HG02973 (cell line): ENCODE data around the gene ARHGAP1.

ENCODE experiments used
- ATAC-seq: cut with Tn5 transposase; IDR thresholded peaks from one replicate; pipeline ENCODE4 v1.9.1; 2021; ENCODE audit warnings: moderate library complexity; ENCODE audit not compliant: unreplicated experiment

The ARHGAP1 gene

DNA sequence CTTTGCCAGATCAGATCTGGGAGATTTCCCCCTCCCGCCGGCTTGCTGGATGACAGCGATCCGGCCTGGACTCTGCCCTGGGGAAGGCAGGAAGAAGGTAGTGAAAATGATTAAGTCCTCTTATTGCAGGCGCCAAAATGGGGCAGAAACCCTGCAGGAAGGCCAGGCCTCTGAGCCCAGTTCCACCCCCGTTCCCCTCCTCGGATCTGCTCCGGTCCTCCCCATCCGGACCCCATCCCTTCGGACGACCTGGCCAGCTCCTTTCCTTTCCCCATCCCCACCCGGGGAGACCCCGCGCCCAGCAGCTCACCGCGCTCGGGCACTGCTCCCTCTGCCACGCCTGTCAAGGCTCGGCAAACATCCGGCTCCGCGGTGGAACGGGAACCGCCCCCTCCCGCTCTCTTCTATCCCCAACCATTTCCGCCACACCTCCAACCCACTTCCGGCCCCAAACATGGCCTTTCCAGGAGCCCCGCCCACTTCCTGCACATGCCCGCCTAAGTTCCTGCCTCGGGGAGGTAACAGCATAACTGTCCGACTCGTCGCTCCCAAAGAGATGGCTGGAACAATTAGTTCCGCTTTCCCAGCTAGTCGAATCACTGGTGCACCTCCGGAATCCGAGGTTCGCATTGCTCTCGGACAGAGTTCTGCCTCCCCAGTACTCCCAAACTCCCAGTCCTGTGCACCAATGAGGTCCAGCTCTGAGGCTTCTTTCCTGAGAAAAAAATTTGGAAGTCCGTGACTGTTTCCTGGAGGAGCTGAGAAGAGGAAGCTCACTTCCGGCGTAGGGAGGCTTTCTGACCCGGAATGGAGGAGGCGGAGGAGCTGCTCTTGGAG, at the start of gene ARHGAP1, which contains the start of gene ZNF408:
Gene ARHGAP1, minus strand, starts transcription at position 379 of the 837 bp plus-strand sequence. CDS start 4,512 bp downstream, outside the sequence.
Gene ZNF408, plus strand, starts transcription at position 791 of the 837 bp plus-strand sequence. Its CDS starts 17 bp downstream, at position 808.
- peak; percentile 87 for ATAC-seq

DNA sequence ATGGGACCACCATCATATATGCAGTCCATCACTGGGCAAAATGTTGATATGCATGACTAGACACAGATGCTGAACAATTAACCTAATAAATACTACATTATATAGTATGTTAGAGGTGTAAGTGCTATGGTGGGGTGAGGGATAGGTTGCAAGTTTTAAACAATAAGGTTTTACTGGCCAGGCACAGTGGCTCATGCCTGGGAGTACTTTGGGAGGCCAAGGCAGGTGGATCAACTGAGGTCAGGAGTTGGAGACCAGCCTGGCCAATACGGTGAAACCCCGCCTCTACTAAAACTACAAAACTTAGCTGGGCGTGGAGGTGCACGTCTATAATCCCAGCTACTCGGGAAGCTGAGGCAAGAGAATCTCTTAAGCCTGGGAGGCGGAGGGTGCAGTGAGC, 46.7 kb upstream of the ARHGAP1 start:
- no peak for ATAC-seq

DNA sequence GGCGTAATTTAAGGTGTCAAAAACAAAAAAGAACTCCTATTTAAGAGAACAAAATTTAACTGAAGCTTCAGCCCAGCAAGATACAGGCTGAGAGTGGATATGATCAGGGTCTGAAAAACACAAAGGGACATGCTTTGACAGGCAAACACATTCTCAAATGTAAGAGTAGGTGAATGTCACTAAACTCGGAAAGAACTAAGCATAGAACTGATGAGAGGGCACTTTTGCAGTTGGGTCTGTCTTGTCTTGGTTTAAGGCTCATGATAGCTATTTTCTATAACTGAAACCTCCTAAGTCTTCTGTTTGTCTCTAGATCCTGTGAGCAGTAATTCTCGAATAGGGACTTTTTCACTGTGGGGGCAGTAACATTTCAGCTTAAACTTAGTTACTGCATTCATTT, 45.6 kb upstream of the ARHGAP1 start:
- no peak for ATAC-seq

DNA sequence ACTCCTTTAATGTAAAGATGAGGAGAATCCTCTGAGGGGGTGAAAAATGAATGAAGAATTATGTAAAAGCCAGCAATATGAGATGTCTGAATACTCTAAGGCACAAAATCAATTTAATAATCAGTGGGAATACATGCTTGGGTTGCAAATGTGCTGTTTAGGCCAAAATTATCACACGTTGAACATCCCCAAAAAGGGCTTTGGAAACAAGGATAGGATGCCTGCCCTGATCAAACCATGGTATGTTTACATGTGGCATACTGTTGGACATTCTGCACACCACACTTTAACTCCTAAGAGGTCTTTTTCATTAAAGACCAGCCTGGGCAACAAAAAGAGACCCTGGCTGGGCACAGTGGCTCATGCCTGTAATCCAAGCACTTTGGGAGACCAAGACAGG, 44.9 kb upstream of the ARHGAP1 start:
- no peak for ATAC-seq

DNA sequence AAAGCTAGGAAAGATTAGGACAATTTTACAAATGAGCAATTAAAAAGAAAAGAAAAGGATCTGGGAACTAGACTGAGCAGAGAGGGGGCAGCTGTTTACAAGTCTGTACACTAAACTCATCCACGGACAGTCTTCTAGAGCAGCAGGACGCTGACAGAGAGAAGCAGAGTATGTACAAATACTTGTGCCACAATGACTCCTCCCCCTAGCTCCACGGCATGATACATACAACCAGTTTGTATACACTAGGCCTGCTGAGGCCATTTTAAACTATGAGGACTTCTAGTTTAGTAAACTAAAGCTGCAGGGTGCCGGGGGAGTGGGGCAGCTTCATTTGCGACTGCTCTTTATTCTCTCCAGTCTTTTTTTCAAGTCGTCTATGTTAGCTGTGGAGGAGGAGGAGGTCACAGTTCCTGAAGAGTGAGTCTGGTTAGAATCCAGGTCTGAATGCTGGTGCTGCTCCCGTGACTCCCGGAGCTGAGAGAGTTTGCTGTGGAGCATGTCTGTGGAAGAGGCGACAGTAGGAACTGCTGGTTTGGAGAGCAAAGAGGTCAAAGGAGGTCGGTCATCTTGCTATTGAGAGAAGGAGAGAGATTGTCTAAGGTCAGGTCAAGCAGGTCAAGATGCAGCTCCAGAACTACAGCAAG, 43.4 kb upstream of the ARHGAP1 start:
- ATAC-seq = no peak

DNA sequence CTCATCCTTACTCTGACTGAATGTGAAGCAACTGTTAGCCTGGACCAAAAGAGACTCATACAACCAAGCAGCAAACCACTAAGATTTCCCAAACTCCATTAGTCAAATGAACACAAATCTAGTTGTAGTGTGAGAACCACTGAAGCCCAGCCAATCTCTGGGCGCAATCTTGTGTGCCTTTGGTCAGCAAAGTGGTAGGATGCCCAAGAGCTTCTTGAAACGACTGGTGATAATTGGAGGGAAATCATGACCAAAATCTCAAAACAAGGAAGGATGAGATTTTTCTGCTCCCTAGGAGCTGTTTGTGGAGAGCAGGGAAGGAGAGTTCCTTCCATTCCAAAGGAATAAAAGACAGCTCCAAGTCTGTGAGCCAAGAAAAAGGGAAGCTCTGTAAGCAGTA, 42.6 kb upstream of the ARHGAP1 start:
- ATAC-seq = no peak

DNA sequence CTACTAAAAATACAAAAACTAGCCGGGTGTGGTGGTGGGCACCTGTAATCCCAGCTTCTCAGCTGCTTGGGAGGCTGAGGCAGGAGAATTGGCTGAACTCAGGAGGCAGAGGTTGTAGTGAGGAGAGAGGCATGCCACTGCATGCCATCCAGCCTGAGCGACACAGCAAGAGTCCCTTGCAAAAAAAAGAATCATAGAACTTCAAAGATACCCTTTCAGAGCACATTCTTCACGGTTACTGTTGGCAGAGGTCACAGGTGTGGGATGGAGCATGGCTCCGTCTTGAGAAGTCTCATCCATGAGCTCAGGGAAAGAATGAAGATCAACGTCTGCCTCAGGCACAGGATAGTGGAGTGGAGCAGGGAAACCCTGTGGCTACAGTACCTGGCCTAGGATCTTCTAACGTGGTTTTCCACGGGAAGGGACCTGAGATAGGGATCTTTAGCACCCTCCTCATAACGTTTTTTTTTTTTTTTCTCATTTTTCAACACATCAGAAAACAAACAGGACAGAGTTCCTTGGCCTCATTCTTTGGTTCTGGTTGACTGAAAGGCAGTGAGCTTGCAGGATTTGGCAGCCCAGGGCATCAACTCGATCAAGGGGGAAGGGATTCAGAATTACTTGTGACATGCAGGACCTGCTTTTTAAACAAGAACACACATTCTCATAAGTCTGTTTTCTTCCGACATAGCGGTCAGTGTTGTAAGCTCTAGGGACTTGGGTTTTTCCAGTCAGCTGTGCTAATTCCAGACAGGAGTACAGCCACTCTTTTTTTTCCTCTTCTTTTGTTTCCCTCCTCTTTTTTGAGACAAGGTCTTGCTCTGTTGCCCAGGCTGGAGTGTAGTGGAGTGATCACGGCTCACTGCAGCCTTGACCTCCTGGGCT, 41.4 kb upstream of the ARHGAP1 start:
- ATAC-seq = no peak

DNA sequence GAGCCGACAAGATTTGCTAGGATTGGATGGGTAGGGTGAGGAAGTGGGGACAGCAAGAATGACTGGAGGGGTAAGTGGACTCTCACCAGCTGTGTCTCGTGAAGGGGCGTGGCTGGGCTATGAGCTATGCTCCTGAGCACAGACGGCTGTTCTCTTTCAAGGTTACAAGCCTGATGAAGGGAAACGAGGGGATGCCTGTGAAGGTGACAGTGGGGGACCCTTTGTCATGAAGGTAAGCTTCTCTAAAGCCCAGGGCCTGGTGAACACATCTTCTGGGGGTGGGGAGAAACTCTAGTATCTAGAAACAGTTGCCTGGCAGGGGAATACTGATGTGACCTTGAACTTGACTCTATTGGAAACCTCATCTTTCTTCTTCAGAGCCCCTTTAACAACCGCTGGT, 38.5 kb upstream of the ARHGAP1 start:
- no peak for ATAC-seq

DNA sequence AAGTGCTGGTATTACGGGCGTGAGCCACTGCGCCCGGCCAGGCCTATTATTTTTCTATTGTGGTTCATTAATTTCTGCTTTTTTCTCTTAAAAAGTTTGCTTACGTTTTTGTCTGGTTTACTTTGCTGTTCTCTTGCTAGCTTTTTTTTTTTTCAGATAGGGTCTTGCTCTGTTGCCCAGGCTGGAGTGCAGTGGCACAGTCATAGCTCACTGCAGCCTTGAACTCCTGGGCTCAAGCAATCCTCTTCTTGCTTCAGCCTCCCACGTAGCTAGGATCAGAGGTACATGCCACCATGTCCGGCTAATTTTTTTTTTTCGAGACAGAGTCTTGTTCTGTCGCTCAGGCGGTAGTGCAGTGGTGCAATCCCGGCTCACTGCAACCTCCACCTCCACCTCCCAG, 37.3 kb upstream of the ARHGAP1 start:
- ATAC-seq = no peak

DNA sequence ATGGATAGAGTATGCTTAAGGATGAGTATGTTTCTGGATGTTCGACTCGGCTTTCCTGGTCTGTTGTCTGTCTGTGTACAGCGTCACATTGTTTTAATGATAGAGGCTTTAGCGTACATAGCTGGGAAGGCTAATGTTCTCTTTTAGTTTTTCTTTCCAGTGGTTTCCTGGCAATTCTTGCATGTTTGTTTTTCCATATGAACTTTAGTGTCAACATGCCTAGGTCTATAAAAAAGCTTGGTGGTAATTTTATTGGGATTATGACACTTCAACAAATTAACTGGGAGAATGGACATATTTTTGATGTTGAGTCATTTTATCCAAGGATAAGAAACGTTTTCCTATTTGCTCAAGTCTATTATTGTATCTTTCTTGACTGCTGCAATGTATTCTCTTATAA, 36.2 kb upstream of the ARHGAP1 start:
- no peak for ATAC-seq

DNA sequence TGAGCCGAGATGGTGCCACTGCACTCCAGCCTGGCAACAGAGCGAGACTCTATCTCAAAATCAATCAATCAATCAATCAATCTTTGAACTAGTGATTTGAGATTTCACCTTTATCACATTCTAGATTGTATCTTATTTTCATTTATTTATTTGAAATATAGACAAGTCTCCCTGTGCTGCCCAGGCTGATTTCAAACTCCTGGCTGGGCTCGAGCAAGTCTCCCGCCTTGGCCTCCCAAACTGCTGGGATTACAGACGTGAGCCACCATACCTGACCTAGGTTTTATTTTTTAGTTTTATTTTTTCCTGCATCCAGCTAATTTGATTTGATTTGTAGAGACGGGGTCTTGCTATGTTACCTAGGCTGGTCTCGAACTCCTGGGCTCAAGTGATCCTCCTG, 35.7 kb upstream of the ARHGAP1 start:
- no peak for ATAC-seq

DNA sequence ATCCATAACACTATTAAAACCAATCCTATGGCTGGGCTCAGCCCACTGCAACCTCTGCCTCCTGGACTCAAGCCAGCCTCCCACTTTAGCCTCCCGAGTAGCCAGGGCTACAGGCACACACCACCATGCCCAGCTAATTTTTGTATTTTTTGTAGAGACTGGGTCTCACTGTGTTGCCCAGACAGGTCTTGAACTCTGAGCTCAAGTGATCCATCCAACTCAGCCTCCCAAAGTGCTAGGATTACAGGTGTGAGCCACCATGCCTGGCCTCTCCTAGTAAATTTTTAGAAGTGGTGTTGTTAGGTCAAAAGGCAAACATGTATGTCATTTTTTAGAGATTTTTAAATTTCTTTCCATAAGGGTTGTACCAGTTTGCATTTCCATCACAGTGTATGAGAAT, 32.8 kb upstream of the ARHGAP1 start:
- ATAC-seq = no peak

DNA sequence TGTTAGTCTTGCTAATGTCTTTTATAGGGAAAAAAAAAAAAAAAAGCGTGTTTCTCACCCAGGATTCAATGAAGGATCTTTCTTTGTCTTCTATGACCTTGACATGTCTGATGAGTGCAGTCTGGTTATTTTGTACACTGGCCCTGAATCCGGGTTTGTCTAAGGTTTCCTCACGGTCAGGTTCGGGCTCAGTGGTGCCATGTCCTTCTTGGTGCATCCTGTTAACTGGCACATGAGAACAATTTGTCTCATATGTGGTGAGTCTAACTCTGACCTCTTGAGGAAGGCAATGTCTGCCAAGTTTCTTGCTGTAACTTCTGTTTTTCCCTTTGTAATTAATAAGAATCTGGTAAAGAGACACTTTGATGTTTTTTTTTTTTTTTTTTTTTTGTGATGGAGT, 31.1 kb upstream of the ARHGAP1 start:
- no peak for ATAC-seq

DNA sequence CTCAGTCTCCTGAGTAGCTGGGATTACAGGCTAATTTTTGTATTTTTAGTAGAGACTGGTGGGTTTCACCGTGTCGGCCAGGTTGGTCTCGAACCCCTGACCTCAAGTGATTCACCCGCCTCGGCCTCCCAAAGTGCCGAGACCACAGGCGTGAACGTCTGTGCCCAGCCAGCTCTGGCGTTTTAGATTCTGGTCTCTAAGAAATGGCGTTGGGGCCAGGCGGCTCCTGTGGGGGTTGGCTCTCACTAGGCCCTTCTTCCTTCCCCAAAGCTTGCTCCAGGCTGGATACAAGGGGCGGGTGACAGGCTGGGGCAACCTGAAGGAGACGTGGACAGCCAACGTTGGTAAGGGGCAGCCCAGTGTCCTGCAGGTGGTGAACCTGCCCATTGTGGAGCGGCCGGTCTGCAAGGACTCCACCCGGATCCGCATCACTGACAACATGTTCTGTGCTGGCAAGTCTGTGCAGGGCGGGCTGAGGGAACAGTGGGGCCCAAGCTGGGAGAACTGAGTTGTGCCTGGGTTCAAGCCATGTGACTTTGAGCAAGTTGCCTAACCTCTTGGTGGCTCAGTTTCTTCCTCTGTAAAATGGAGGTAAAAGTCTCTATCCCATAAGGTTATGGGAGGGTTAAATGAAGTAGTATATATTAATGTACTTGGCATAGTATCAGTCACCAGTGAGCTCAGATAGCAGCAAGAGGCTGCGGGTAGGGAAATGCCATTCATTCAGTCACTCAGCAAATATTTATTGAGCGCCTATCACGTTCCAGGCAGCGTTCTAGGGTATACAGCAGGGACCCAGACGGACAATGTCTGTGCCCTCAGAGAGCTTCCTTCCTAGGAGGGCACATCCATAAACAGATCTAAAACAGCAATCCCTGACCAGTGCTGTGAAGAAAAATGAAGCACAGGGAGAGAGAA, 28.9 kb upstream of the ARHGAP1 start:
- no peak for ATAC-seq

DNA sequence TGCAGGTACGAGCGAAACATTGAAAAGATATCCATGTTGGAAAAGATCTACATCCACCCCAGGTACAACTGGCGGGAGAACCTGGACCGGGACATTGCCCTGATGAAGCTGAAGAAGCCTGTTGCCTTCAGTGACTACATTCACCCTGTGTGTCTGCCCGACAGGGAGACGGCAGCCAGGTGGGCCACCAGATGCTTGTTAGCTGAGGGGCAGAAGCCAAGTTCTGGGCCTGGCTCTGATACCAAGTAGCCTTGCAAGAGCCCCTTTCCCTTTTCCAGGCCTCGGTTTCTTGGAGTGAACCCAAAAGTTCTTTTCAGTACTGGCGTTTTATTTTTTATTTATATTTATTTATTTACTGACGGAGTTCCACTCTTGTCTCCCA, 28.2 kb upstream of the ARHGAP1 start:
- no peak for ATAC-seq

DNA sequence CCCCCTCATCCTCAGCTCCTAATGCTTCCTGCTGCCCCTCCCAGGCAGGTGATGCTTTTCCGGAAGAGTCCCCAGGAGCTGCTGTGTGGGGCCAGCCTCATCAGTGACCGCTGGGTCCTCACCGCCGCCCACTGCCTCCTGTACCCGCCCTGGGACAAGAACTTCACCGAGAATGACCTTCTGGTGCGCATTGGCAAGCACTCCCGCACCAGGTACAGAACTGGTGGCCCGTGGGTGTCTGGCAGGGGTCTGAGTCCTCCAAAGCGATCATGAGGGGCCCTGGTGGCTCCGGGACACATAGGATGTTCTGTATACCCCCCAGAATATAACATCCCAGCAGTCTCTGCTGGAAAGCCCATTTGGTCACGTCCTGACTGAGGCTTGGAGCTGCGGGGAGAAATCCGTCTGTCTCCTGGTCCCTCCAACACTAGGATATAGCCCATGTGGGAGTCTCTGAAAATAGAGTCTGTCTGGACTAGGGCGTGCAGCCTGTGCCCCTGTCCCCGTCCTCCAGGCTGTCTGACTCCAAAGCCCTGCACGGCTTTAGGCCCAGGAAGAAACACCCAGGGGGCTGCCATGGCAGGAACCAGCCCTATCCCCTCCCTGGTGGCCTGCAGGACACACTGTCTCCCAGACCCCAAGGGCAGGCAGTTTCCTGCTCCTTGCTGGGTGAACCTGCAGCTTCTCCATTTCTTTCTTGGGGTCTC, 27.7 kb upstream of the ARHGAP1 start:
- ATAC-seq = no peak

DNA sequence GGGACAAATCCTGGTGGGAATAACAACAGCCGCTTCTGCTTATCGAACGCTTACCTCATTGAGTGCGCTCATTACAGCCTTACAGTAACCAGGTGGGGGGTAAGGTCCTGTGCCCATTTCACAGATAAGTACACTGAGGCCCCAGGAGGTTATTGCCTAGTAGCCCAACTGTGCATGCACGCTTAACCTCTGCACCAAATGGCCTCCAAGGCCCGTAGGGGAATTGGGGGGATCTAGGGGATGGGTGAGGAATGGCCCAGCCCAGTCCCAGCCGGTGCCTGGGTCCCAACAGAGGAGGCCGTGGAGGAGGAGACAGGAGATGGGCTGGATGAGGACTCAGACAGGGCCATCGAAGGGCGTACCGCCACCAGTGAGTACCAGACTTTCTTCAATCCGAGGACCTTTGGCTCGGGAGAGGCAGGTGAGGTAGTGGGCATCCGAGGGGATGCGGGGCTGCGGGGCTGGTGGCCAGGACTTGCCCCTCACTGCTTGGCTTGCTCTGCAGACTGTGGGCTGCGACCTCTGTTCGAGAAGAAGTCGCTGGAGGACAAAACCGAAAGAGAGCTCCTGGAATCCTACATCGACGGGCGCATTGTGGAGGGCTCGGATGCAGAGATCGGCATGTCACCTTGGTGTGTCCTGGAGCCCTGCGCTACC, 25.9 kb upstream of the ARHGAP1 start:
- ATAC-seq = no peak

DNA sequence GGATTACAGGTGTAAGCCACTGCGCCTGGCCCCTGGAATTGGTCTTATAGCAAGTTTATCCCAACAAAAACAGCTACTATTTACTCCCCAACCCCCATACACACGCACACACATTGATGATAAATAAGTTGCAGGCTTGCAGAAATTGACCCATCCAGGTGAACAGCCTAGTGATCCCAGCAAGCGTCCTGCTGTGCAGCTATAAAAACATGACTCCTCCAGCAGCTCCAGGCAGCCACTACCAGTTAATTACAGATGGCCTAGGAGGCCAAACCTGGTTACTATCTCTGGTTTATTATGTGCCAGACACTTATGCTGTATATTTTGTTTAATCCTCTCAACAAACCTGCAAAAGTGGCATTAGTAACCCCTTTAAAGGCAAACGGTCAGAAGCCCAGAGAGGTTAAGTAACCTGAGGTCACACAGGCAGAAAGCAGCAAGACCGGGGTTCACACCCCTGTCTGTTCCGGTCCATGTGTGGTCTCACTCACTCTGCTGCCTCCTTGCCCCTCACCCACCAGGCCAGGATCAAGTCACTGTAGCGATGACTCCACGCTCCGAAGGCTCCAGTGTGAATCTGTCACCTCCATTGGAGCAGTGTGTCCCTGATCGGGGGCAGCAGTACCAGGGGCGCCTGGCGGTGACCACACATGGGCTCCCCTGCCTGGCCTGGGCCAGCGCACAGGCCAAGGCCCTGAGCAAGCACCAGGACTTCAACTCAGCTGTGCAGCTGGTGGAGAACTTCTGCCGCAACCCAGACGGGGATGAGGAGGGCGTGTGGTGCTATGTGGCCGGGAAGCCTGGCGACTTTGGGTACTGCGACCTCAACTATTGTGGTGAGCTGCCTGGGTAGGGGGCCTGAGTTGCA, 25.2 kb upstream of the ARHGAP1 start:
- no peak for ATAC-seq
